OCI-LY1 (cell line): ENCODE data around the gene H3-3A.

ENCODE experiments used
- CTCF ChIP-seq: fragments of 200-600 bp; sonication (generic), shearing (Covaris generic); IDR thresholded peaks from 2 replicates; pipeline ENCODE4 v1.5.1; 2017; ENCODE audit warnings: mild to moderate bottlenecking, antibody characterized with exemption, low read length, moderate library complexity, mixed read lengths
- EZH2 ChIP-seq: fragments of 200-600 bp; sonication (generic), shearing (Covaris generic); IDR thresholded peaks from 2 replicates; pipeline ENCODE4 v1.8.0; 2017; ENCODE audit warnings: borderline replicate concordance, mixed run types, mild to moderate bottlenecking, antibody characterized with exemption, low read length, moderate library complexity, mixed read lengths

- TF ChIP-seq CTCF (no peak), EZH2 (no peak)
Measured at GRCh38 chr1:226047495-226047894, 15.0 kb upstream of the H3-3A start.
